ENCODE results near the gene FOXD4L6.
"Not testable (repeated sequence)": the region's sequence is repeated elsewhere in the genome, so short reads cannot be mapped to it uniquely, and the experiment has no call there.

FOXD4L6 gene

DNA sequence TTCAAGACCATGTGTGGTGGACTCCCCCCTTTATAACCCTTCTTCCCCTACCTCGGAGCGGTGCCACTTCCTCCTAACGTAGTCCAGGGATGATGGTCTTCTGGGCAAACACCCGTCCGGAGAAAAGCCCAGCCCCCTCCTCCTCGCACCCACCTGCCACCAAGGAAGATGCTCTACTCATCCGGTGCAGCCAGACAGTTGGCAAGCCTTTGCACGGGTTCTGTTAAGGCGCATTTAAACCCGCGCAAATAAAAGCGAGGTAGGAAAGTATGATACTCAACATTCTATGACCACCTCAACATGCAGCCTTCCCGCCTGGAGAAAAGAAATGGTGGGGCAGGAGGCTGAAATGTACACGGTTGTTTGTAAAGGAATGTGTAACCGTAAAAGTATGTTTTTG, at the start of gene FOXD4L6:
Gene FOXD4L6 (minus strand): TSS at position 101 of the 400 bp plus-strand sequence. CDS start 298 bp downstream, outside the sequence.
- DNase-seq, result not testable (repeated sequence)

DNA sequence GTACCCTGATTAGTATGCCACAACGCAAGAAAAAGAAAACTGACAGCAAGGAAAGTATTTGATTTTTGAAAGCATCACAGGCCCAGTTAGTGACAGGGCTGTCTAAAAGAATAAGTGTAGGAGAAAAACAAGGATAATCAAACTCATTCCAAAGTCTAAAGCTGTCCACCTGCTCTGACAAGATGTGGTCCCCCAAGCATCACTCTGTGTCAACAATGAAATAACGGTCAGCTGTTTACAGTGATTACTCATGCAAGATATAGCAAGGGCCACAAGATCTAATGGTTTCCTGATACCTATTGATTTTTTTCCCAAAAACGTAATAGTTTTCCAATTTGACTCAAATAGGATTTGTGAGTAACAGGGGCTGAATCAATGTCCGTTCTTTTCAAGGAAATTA, 46.5 kb upstream of the FOXD4L6 start:
- DNase-seq, result not testable (repeated sequence)

DNA sequence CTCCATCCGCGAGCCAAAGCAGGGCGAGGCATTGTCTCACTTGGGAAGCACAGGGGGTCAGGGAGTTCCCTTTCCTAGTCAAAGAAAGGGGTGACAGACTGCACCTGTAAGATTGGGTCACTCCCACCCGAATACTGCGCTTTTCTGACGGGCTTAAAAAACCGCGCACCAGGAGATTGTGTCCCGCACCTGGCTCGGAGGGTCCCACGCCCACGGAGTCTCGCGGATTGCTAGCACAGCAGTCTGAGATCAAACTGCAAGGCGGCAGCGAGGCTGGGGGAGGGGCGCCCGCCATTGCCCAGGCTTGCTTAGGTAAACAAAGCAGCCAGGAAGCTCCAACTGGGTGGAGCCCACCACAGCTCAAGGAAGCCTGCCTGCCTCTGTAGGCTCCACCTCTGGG, 21.6 kb upstream of the FOXD4L6 start:
- not testable (repeated sequence) for DNase-seq

DNA sequence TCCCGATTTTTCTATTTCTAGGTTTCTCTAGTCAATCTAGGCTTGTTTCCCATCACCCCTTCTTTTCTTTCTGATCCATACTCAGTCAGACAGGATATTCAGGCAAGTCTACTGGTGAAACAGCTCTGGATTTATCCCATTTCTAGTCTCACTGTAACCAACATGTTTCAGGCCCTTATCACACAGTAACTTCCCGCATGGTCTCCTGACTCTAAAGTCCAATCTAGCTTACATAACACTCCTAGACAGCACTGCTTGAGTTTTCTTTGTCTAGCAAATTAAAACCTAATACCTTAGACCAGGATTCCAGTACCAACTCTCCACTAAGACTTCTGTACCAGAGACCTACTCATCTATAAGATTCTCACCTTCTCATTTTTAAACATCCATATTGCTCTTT, 13.4 kb upstream of the FOXD4L6 start:
- not testable (repeated sequence) for DNase-seq

DNA sequence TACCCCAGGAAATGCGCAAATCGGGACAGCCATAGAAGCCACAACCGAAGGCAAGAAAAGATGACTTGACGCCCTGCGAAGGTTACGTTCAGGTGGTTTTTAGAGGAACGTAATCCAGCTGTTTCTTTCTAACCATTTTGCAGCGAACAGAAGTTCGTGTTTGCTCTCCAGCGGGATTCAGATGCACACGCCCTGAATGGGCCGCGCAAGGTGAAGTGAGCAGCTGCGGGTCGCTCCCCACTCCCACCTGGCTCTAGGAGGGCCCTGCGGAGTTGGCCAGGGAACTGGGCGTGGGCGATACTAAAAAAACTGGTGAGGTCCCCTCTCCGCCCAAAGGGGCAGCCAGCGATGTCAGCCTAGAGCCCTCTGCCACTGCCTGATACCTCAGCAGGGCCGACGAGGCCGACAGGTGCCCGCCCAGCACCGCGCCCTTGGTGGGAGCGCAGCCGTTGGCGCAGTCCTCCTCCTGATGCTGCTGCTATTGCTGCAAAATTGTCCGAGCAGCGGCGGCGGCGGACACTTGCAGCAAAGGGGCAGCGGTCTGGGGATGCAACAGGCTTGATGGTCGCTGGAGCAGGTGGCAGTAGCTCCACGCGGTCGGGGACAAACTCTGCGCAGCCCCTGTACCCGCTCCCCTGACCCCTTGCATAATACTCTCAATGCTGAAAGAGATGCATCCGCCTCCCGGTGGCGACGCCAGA, 1.6 kb downstream of the FOXD4L6 start:
- DNase-seq, result not testable (repeated sequence)

DNA sequence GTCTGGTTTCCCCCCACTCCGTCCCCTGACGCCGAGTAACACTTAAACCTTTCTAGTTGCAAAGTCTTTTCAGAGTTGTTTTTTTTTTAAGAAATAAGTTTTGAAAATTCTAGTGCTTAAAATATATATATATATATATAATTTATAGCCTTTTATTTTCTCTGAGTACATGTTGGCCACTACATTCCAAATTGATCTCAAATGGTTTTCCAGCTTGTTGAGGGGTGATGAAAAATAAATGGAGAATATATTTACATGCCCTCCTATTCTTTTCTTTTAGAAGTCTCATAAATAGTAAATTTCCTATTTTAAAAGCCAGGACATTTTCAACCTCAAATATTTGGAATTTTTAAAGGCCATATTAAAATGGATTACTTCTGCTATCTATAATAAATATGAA, 2.5 kb downstream of the FOXD4L6 start:
- not testable (repeated sequence) for DNase-seq

DNA sequence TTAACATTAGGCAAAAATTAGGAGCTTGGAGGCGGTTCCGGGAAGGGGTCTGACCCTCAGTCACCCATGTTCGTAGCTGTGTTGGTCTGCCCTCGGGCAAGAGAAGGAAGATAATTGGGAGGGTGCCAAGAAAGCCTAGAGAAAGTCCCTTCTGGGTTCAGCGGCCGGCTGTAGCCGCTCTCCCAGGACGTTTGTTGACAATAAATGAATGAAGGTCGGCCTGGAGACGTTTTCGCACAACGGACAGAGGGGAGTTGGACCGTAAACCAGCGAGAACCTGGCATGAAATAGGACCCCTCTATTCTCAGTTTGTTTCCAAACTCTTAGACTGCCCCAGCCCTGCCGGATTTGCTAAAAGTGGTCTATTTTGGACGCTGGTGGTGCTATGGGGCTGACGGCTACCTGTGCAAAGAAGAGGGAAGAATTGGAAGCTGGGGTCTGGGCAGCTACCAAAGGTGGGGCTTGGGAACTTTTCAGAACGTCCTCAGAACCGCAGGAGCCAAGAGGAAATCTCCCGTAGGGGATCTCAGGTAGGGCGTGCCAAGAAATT, 3.3 kb downstream of the FOXD4L6 start:
- DNase-seq, result not testable (repeated sequence)

DNA sequence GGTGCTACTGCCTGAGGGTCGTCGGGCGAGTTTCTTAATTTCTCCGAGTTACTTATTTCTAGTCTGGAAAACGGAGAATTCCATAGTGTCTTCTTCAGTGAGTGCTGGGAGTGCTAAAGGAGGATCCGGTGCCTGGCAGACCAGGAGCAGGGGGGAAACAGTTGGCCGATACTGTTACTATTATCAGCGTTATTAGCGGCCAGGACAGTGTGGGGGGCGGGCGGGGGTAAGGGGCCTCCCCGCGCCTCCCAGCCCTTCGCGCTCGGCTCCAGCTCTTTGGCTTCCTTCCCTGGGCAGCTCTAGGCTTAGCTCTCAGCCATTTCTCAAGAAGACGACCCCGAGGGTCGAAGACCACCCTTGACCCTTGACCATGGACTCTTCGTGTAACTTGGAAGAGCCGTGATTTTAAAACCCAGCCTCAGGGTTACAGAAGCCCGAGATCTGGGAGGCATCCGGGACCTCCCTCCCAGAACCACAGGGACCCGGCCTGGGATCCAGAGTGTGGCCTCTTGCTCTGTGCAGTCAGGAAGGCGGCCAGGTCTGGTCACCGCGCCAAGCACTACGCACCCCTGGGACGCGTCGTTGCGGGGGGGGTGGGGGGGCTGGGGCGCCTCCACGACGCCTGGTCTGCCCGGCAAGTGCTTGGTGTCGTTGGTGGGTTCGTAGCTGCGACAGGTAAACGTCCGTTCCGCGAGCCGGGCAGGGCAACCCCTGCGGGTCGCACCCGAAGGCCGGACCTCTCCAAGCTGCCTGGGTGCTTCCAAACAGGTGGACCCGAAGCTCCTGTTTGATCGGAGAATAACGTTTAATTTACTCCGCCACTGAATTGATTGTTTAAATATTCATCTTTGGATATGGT, 4.0 kb downstream of the FOXD4L6 start:
- DNase-seq, result not testable (repeated sequence)

DNA sequence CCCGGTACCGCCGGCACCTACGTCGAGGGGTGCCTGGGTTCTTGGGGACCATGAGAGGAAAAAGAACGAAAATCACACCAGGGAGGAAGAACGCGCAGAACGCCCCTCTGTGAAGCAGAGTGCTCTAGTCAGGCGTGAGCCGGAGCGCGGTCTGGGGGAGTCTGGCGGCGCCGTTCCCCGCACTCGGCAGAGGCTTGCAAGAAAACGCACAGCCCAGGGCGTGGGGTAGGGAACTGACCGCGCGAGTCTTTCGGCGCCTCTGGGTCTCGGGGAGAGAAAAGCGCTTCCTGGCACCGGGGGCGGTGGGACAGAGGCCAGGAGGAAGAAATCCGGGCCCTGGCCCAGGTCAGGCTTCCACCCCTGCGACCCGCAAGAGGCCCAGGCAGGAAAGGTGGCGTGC, 4.7 kb downstream of the FOXD4L6 start:
- not testable (repeated sequence) for DNase-seq

DNA sequence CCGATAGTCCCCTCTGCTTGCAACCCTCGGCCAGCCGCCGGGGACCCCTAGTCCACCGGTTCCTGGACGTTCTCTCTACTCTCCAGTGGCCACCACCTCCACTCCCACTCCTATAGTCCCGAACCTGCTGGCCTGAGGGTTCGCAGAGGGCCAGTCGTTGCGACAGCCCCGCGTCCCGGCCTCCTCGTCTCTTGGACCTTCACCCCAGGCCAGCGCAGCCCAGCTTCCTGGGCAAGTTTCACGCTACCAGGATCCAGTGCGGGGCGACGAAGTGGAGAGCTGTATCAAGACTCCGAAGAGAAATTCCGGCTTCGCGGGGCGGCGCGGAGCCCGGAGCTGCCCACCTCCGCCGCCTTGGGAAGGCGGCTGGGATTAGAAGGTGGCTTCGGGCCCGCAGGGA, 5.1 kb downstream of the FOXD4L6 start:
- DNase-seq, result not testable (repeated sequence)

DNA sequence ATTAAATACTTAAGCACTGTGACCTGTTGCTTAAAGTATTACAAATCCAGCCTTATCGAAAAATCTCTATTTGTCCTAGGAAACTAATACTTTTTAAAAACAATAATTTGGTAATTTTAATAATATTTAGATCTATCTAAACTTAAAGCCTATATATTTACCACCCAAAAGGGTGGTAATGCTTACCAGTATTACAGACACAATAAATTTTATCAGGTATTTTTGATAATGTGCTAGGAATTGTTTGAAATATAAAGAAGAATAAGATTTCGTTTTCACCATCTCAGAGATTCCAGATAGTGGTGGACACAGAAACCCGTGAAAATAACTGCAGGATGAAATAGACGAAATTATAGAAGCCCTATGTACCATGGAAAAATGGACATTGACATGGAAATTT, 7.8 kb downstream of the FOXD4L6 start:
- not testable (repeated sequence) for DNase-seq

DNA sequence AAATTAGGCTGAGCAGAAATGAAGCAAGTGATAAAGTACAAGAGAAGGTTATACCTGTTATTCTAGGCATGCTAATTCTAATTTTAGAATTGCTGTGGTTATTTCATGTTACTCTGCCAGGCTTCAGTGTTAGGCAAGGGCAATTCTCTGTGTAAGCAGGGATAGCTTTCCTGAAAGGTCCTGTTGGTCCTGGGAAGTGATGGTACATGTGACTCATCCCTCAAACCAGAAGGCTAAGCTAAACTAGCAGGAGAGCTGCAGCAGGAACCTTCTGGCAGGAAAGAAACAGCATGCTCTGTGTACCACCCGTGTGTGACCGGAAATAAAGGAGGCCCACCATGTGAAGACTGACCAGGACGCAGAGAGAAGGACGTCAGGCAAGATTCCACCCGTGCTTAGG, 8.8 kb downstream of the FOXD4L6 start:
- DNase-seq, result not testable (repeated sequence)

DNA sequence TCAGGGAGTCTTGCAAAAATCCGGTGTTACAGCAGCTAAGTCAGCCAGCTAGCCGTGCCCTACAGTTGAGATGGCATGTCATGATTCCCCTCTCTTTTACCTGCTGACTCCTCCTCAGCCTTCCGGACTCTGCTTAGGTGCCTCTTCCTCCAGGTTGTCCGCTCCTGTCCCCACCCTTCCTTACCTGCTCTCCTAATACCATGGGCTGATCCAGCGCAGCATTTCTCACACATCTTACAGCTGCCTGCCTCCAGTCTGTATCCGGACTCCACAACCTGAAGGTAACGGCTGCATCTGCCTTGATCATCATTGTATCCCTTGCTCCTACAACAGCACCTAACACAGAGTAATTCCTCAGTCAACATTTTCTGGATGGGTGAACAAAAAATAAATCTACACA, 9.2 kb downstream of the FOXD4L6 start:
- not testable (repeated sequence) for DNase-seq

DNA sequence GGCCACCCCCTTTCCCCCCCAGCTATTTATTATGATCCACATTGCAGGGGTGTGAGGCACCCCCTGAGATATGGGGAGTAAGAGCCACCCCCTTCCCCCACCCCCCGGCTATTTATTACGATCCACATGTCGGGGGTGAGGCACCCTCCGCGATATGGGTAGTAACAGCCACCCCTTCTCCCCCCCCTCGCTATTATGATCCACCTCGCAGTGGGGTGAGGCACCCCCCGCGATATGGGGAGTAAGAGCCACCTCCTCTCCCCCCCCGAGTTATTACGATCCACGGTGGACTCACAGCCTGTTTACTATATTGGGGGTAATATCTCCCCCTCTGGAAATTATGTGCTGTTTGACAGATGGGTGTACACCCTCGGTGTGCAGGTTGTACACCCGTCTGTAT, 15.1 kb downstream of the FOXD4L6 start:
- not testable (repeated sequence) for DNase-seq

DNA sequence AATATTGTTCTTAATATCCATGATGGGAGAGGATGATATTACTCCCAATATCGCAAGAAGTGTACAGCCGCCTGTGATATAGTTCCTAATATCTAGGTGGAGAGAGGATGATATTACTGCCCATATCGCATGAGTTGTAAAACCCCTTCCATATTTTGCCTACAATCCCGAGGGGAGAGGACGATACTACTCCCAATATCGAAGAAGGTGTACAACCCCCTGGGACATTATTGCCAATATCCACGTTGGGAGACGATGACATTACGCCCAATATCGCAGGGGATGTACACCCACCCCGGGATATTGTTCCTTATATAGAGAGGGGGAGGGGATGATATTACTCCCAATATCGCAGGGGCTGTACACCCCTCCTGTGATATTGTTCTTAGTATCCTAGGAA, 17.1 kb downstream of the FOXD4L6 start:
- not testable (repeated sequence) for DNase-seq

DNA sequence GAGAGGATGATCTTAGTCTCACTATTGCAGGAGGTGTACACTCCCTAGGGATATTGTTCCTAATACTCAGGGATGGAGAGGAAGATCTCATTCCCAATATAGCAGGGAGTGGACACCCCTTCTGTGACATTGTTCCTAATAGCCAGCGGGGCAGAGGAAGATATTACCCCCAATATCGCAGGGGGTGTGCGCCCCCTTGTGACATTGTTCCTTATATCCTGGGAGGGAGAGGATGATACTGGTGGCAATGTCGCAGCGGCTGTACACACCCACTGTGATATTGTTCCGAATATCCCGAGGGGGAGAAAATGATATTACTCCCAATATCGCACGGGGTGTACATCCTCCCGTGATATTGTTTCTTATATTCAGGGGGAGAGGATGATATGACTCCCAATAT, 17.6 kb downstream of the FOXD4L6 start:
- DNase-seq, result not testable (repeated sequence)

DNA sequence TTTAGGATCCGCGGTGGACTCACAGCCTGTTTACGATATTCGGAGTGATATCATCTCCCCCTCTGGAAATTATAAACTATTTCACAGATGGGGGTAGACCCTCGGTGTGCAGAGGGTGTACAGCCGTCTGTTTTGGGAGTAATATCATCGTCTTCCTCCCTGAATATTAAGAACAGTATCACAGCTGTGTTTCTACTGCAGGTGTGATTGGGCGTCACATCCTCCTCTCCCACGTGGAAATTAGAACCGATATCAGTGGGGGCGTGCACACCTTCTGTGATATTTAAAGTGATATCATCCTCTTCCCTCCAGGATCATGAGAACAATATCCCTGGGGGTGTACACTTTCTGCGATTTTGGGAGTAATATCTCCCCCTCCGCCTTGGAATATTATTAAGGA, 19.2 kb downstream of the FOXD4L6 start:
- not testable (repeated sequence) for DNase-seq

DNA sequence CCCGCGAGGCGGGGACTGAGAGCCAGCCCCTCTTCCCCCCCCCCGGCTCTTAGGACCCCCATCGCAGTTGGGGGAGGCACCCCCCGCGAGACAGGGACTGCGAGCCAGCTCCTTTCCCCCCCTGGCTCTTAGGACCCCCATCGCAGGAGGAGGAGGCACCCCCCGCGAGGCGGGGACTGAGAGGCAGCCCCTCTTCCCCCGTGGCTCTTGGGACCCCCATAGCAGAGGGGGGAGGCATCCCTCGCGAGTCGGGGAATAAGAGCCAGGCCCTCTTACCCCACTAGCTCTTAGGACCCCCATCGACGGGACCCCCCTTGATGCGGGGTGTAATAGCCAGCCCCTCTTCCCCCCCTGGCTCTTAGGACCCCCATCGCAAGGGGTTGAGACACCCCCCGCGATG, 19.7 kb downstream of the FOXD4L6 start:
- not testable (repeated sequence) for DNase-seq

DNA sequence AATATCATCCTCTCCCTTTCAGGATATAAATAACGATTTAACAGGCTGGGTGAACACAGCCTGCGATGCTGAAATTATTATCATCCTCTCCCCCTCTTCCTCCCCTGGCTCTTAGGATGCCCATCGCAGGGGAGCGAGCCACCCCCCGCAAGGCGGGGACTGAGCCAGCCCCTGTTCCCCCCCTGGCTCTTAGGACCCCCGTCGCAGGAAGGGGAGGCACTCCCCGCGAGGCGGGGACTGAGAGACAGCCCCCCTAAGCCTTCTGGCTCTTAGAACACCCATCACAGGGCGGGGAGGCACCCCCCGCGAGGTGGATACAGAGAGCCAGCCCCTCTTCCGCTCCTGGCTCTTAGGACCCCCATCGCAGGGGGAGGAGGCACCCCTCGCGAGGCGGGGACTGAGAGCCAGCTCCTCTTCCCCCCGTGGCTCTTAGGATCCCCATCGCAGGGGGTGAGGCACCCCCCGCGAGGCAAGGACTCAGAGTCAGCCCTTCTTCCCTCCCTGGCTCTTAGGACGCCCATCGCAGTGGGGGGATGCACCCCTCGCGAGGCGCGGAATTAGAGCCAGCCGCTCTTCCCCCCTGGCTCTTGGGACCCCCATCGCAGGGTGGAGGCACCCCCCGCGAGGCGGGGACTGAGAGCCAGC, 21.9 kb downstream of the FOXD4L6 start:
- not testable (repeated sequence) for DNase-seq

DNA sequence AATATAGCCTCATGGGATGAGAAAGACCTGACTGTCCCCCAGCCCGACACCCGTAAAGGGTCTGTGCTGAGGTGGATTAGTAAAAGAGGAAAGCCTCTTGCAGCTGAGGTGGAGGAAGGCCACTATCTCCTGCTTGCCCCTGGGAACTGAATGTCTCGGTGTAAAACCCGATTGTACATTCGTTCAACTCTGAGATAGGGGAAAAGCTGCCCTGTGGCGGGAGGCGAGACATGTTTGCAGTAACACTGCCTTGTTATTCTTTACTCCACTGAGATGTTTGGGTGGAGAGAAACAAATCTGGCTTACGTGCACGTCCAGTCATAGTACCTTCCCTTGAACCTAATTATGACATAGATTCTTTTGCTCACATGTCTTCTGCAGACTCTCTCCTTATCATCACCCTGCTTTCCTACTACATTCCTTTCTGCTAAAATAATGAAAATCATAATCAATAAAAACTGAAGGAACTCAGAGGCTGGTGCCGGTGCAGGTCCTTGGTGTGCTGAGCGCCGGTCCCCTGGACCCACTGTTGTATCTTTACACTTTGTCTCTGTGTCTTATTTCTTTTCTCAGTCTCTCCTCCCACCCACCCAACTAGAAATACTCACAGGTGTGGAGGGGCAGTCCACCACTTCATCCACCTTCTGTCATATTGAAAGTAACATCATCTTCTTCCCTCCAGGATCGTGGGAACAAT, 22.8 kb downstream of the FOXD4L6 start:
- DNase-seq, result not testable (repeated sequence)

DNA sequence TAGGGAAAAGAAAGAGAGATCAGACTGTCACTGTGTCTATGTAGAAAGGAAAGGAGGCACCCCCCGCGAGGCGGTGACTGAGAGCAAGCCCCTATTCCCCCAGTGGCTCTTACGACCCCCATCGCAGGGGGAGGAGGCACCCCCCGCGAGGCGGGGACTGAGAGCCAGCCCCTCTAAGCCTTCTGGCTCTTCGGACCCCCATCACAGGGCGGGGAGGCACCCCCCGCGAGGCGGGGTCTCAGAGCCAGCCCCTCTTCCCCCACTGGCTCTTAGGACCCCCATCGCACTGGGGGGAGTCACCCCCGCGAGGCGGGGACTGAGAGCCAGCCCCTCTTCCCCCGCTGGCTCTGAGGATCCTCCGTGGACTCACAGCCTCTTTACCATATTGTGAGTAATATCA, 23.9 kb downstream of the FOXD4L6 start:
- not testable (repeated sequence) for DNase-seq

DNA sequence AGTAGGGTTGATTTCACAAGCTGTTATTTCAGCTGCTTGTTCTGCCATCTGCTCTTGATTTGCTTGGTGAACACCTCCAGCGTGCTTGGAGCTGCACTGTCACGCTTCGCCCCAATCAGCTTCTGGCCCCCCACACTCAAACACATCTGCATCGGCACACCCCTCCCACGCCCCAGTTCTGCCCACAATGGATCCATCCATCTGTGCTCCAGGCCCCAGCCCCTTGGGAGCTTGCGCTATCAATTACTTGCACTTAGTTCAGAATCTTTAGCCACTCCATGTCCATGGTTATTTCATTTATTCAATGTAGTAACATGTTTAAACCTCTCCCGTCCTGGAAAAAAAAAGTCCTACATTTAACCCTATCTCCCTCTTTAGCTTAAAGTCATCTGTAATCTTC, 28.0 kb downstream of the FOXD4L6 start:
- DNase-seq, result not testable (repeated sequence)
